DOHH2 (cell line): ENCODE results near the gene COX19.

Experiments
- H3F3A ChIP-seq: fragments of 200-600 bp; sonication (generic), shearing (Covaris generic); 2 replicates; pipeline ENCODE4 v1.6.0; 2016; ENCODE audit warnings: antibody characterized with exemption, mild to moderate bottlenecking; ENCODE audit not compliant: control insufficient read depth, insufficient read depth
- H3K27ac ChIP-seq: fragments of 200-600 bp; sonication (generic); 2 replicates; pipeline ENCODE4 v1.5.1; 2014; ENCODE audit warnings: low read depth, mild to moderate bottlenecking, low read length, moderate library complexity
- H3K27me3 ChIP-seq: fragments of 200-600 bp; sonication (generic); 2 replicates; pipeline ENCODE4 v1.6.1; 2014; ENCODE audit warnings: mild to moderate bottlenecking, low read length, mixed read lengths; ENCODE audit not compliant: control insufficient read depth
- H3K36me3 ChIP-seq: fragments of 200-600 bp; sonication (generic); 2 replicates; pipeline ENCODE4 v1.6.1; 2014; ENCODE audit warnings: mild to moderate bottlenecking, low read length, moderate library complexity, mixed read lengths; ENCODE audit not compliant: control insufficient read depth
- H3K4me1 ChIP-seq: fragments of 200-600 bp; sonication (generic); 2 replicates; pipeline ENCODE4 v1.6.1; 2014; ENCODE audit warnings: mild to moderate bottlenecking, low read length, mixed read lengths; ENCODE audit not compliant: control insufficient read depth
- H3K4me2 ChIP-seq: fragments of 200-600 bp; sonication (generic); 2 replicates; pipeline ENCODE4 v1.6.0; 2014; ENCODE audit warnings: mild to moderate bottlenecking, low read length, moderate library complexity
- H3K4me3 ChIP-seq: fragments of 200-600 bp; sonication (generic); 2 replicates; pipeline ENCODE4 v1.5.1; 2014; ENCODE audit warnings: mild to moderate bottlenecking, low read length, mixed read lengths
- H3K79me2 ChIP-seq: fragments of 200-600 bp; sonication (generic); 2 replicates; pipeline ENCODE4 v1.6.1; 2014; ENCODE audit warnings: mild to moderate bottlenecking, low read length, mixed read lengths; ENCODE audit not compliant: control insufficient read depth
- H3K9me2 ChIP-seq: fragments of 200-600 bp; sonication (generic); replicated peaks from 2 replicates; pipeline ENCODE4 v1.6.1; 2014; ENCODE audit warnings: mild to moderate bottlenecking, low read length, mixed read lengths; ENCODE audit not compliant: control insufficient read depth
- H3K9me3 ChIP-seq: fragments of 200-600 bp; sonication (generic); 2 replicates; pipeline ENCODE4 v1.6.1; 2014; ENCODE audit warnings: antibody characterized with exemption, low read length, mixed read lengths; ENCODE audit not compliant: control insufficient read depth, insufficient read depth
- H4K20me1 ChIP-seq: fragments of 200-600 bp; sonication (generic); 2 replicates; pipeline ENCODE4 v1.6.0; 2014; ENCODE audit warnings: low read depth, mild to moderate bottlenecking, antibody characterized with exemption, low read length, moderate library complexity; ENCODE audit not compliant: control insufficient read depth, insufficient read depth
- CTCF ChIP-seq: fragments of 200-600 bp; sonication (generic); IDR thresholded peaks from one replicate; pipeline ENCODE4 v1.5.1; 2014; ENCODE audit warnings: antibody characterized with exemption, mild to moderate bottlenecking, low read depth, low read length; ENCODE audit not compliant: poor library complexity, severe bottlenecking
- EZH2phosphoT487 ChIP-seq: fragments of 200-600 bp; sonication (generic); IDR thresholded peaks from 2 replicates; pipeline ENCODE4 v1.6.1; 2017; ENCODE audit warnings: borderline replicate concordance, mild to moderate bottlenecking, antibody characterized with exemption, low read length, moderate library complexity, mixed read lengths

COX19 gene

GRCh38 chr7:1022356-1022755 is 47.0 kb upstream of the COX19 start:
- peaks cover 90% of the 10 kb centered on the region for H3K36me3 ChIP-seq
- peaks cover 34% of the 10 kb centered on the region for H4K20me1 ChIP-seq
- peaks cover 93% of the 10 kb centered on the region for H3K79me2 ChIP-seq
- peaks cover 89% of the 10 kb centered on the region for H3K4me1 ChIP-seq
- H3K4me2 ChIP-seq = peak overlapping the region; percentile 89
- H3K27ac ChIP-seq = peak overlapping the region; percentile 98
- no peaks in the 10 kb centered on the region for H3K9me2 ChIP-seq
- H3K9me3 ChIP-seq = no peaks in the 10 kb centered on the region; the same call in 1 of the 2 replicates
- peak overlapping the region; percentile 91 for H3K4me3 ChIP-seq
- peaks cover 49% of the 10 kb centered on the region for H3F3A ChIP-seq
- TF ChIP-seq EZH2phosphoT487 = no peak
- TF ChIP-seq CTCF = no peak
- no peaks in the 10 kb centered on the region for H3K27me3 ChIP-seq

- no peaks in the 10 kb centered on the region for H3K9me2 ChIP-seq
- H3K27me3 ChIP-seq = no peaks in the 10 kb centered on the region
- H3K27ac ChIP-seq = peak overlapping the region; percentile 98; the same call in 1 of the 2 replicates
- peak overlapping the region; percentile 91 for H3K4me3 ChIP-seq
- H4K20me1 ChIP-seq = peaks cover 34% of the 10 kb centered on the region
- no peaks in the 10 kb centered on the region; the same call in 1 of the 2 replicates for H3K9me3 ChIP-seq
- H3K4me1 ChIP-seq = peaks cover 85% of the 10 kb centered on the region
- TF ChIP-seq CTCF (no peak), EZH2phosphoT487 (no peak)
- H3F3A ChIP-seq = peaks cover 44% of the 10 kb centered on the region
- peaks cover 93% of the 10 kb centered on the region for H3K79me2 ChIP-seq
- peak overlapping the region; percentile 89 for H3K4me2 ChIP-seq
- peaks cover 90% of the 10 kb centered on the region for H3K36me3 ChIP-seq
Measured at GRCh38 chr7:1021931-1022330, 46.6 kb upstream of the COX19 start.

GRCh38 chr7:1021366-1021765 is 46.0 kb upstream of the COX19 start:
- H3K9me2 ChIP-seq = no peaks in the 10 kb centered on the region
- H4K20me1 ChIP-seq = peaks cover 34% of the 10 kb centered on the region
- H3K9me3 ChIP-seq = no peaks in the 10 kb centered on the region; the same call in 1 of the 2 replicates
- TF ChIP-seq CTCF (no peak), EZH2phosphoT487 (no peak)
- peak overlapping the region; percentile 3; the same call in 1 of the 2 replicates for H3K27ac ChIP-seq
- peaks cover 87% of the 10 kb centered on the region for H3K36me3 ChIP-seq
- no peaks in the 10 kb centered on the region for H3K27me3 ChIP-seq
- no peak overlapping the region for H3K4me3 ChIP-seq
- H3K4me1 ChIP-seq = peaks cover 79% of the 10 kb centered on the region
- H3K4me2 ChIP-seq = peak overlapping the region; percentile 89; the same call in 1 of the 2 replicates
- peaks cover 93% of the 10 kb centered on the region for H3K79me2 ChIP-seq
- H3F3A ChIP-seq = peaks cover 39% of the 10 kb centered on the region
